ENCODE results near the gene FCHSD2. TPM values are rescaled to one million over a fixed set of nuclear protein-coding genes. Genes with fewer than 3 reads are reported as not detected.

FCHSD2 gene
- total and polyA plus RNA-seq, 2 of the 8 experiments (the other 6 are each of a cell fraction or from before 2014, with no cell fraction given) = 4.1 to 7.8 TPM

DNA sequence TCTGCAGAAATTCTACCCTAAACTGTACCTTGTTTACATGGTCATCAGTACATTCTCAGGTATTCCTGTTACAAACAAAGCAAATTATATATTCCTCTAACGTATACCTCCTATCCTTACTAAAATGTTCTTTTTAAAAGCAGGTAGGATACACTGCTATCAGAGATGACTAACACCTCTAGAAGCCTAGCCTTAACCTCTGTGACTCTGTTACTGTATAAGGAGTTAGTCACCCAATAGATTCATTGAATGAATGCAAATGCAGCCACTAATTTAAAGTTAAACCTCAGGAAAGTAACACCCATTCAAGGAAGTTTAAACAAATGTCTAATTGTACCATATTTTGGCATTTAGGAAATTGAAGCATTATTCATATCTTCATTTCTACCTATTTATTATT is 82.2 kb downstream of the FCHSD2 start (continued):
- TF ChIP-seq, protein P1, sequence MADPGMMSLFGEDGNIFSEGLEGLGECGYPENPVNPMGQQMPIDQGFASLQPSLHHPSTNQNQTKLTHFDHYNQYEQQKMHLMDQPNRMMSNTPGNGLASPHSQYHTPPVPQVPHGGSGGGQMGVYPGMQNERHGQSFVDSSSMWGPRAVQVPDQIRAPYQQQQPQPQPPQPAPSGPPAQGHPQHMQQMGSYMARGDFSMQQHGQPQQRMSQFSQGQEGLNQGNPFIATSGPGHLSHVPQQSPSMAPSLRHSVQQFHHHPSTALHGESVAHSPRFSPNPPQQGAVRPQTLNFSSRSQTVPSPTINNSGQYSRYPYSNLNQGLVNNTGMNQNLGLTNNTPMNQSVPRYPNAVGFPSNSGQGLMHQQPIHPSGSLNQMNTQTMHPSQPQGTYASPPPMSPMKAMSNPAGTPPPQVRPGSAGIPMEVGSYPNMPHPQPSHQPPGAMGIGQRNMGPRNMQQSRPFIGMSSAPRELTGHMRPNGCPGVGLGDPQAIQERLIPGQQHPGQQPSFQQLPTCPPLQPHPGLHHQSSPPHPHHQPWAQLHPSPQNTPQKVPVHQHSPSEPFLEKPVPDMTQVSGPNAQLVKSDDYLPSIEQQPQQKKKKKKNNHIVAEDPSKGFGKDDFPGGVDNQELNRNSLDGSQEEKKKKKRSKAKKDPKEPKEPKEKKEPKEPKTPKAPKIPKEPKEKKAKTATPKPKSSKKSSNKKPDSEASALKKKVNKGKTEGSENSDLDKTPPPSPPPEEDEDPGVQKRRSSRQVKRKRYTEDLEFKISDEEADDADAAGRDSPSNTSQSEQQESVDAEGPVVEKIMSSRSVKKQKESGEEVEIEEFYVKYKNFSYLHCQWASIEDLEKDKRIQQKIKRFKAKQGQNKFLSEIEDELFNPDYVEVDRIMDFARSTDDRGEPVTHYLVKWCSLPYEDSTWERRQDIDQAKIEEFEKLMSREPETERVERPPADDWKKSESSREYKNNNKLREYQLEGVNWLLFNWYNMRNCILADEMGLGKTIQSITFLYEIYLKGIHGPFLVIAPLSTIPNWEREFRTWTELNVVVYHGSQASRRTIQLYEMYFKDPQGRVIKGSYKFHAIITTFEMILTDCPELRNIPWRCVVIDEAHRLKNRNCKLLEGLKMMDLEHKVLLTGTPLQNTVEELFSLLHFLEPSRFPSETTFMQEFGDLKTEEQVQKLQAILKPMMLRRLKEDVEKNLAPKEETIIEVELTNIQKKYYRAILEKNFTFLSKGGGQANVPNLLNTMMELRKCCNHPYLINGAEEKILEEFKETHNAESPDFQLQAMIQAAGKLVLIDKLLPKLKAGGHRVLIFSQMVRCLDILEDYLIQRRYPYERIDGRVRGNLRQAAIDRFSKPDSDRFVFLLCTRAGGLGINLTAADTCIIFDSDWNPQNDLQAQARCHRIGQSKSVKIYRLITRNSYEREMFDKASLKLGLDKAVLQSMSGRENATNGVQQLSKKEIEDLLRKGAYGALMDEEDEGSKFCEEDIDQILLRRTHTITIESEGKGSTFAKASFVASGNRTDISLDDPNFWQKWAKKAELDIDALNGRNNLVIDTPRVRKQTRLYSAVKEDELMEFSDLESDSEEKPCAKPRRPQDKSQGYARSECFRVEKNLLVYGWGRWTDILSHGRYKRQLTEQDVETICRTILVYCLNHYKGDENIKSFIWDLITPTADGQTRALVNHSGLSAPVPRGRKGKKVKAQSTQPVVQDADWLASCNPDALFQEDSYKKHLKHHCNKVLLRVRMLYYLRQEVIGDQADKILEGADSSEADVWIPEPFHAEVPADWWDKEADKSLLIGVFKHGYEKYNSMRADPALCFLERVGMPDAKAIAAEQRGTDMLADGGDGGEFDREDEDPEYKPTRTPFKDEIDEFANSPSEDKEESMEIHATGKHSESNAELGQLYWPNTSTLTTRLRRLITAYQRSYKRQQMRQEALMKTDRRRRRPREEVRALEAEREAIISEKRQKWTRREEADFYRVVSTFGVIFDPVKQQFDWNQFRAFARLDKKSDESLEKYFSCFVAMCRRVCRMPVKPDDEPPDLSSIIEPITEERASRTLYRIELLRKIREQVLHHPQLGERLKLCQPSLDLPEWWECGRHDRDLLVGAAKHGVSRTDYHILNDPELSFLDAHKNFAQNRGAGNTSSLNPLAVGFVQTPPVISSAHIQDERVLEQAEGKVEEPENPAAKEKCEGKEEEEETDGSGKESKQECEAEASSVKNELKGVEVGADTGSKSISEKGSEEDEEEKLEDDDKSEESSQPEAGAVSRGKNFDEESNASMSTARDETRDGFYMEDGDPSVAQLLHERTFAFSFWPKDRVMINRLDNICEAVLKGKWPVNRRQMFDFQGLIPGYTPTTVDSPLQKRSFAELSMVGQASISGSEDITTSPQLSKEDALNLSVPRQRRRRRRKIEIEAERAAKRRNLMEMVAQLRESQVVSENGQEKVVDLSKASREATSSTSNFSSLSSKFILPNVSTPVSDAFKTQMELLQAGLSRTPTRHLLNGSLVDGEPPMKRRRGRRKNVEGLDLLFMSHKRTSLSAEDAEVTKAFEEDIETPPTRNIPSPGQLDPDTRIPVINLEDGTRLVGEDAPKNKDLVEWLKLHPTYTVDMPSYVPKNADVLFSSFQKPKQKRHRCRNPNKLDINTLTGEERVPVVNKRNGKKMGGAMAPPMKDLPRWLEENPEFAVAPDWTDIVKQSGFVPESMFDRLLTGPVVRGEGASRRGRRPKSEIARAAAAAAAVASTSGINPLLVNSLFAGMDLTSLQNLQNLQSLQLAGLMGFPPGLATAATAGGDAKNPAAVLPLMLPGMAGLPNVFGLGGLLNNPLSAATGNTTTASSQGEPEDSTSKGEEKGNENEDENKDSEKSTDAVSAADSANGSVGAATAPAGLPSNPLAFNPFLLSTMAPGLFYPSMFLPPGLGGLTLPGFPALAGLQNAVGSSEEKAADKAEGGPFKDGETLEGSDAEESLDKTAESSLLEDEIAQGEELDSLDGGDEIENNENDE (IDR thresholded peaks at IDR 0.05; ENCODE audit: insufficient replicate concordance, low read length) = no peak
- no peak for TF ChIP-seq SP2 (IDR thresholded peaks at IDR 0.05; ENCODE audit: low read length)
- no peak for TF ChIP-seq RXRA (IDR thresholded peaks at IDR 0.05; ENCODE audit: insufficient read depth, low read depth, low read length)
- TF ChIP-seq FOSL1 (IDR thresholded peaks at IDR 0.05; ENCODE audit: insufficient read depth, low read depth, low read length) = no peak
- no peak for TF ChIP-seq EP300 (IDR thresholded peaks at IDR 0.05; ENCODE audit: borderline replicate concordance in 1 of 2, low read depth in 2 of 2, low read length in 2 of 2)
- TF ChIP-seq EZH2 (IDR thresholded peaks at IDR 0.05; ENCODE audit: low read depth, low read length, severe bottlenecking) = no peak
- no peak for TF ChIP-seq TBP (IDR thresholded peaks at IDR 0.05; ENCODE audit: low read depth, low read length)
- no peak for TF ChIP-seq CREB1 (IDR thresholded peaks at IDR 0.05)
- no peak for TF ChIP-seq RAD21 (IDR thresholded peaks at IDR 0.05 in 1 of 2, conservative IDR thresholded peaks at IDR 0.05 in 1 of 2; ENCODE audit: low read depth in 2 of 2, low read length in 2 of 2)
